Stimulated activated CD8-positive, alpha-beta memory T cell treated with anti-CD3 and anti-CD28 coated beads, Interleukin-4, amount 100 ng/mL, for 24 hours (primary cell): ENCODE measurements around the gene OTOS.

Experiments
- DNase-seq: peaks from one replicate; pipeline ENCODE4 v3.0.0-alpha.2; 2020; ENCODE audit warnings: low read depth

The OTOS gene

GRCh38 chr2:240167588-240167880, 27.1 kb upstream of the OTOS start:
- no peak for DNase-seq

- no peak for DNase-seq
Observed at GRCh38 chr2:240166761-240167587, 26.5 kb upstream of the OTOS start.

GRCh38 chr2:240166191-240166590, 25.7 kb upstream of the OTOS start:
- DNase-seq: no peak

- DNase-seq: no peak
Observed at GRCh38 chr2:240165661-240166060, 25.2 kb upstream of the OTOS start.

- no peak for DNase-seq
Observed at GRCh38 chr2:240165034-240165433, 24.6 kb upstream of the OTOS start.

- no peak for DNase-seq
Observed at GRCh38 chr2:240164586-240164985, 24.1 kb upstream of the OTOS start.

GRCh38 chr2:240163844-240164574, 23.6 kb upstream of the OTOS start:
- DNase-seq: no peak

GRCh38 chr2:240162939-240163714, 22.7 kb upstream of the OTOS start:
- DNase-seq: no peak

GRCh38 chr2:240162531-240162930, 22.1 kb upstream of the OTOS start:
- DNase-seq: no peak

- DNase-seq: no peak
Observed at GRCh38 chr2:240162032-240162431, 21.6 kb upstream of the OTOS start.

GRCh38 chr2:240161087-240161750, 20.8 kb upstream of the OTOS start:
- DNase-seq: no peak

- no peak for DNase-seq
Observed at GRCh38 chr2:240160291-240161086, 20.0 kb upstream of the OTOS start.

GRCh38 chr2:240159251-240159839, 18.9 kb upstream of the OTOS start:
- no peak for DNase-seq

GRCh38 chr2:240157147-240157470, 16.7 kb upstream of the OTOS start:
- no peak for DNase-seq

GRCh38 chr2:240156435-240157146, 16.1 kb upstream of the OTOS start:
- no peak for DNase-seq

- no peak for DNase-seq
Observed at GRCh38 chr2:240155745-240156390, 15.4 kb upstream of the OTOS start.

- DNase-seq: no peak
Observed at GRCh38 chr2:240155048-240155744, 14.7 kb upstream of the OTOS start.

- DNase-seq: no peak
Observed at GRCh38 chr2:240154606-240155005, 14.1 kb upstream of the OTOS start.

GRCh38 chr2:240153418-240153817, 13.0 kb upstream of the OTOS start:
- DNase-seq: no peak
